Ishikawa (cell line): Measurements from ENCODE around the gene KDM2A.

Experiments used
- CEBPB ChIP-seq: IDR thresholded peaks from 2 replicates; pipeline ENCODE4 v1.6.1; 2012
- CREB1 ChIP-seq: IDR thresholded peaks from 2 replicates; pipeline ENCODE4 v1.6.1; 2012; ENCODE audit warnings: low read depth
- EGR1 ChIP-seq: IDR thresholded peaks from 2 replicates; pipeline ENCODE4 v1.6.1; 2012
- FOXM1 ChIP-seq: IDR thresholded peaks from 2 replicates; pipeline ENCODE4 v1.6.1; 2012; ENCODE audit warnings: low read depth, borderline replicate concordance
- RAD21 ChIP-seq: IDR thresholded peaks from 2 replicates; pipeline ENCODE4 v1.6.1; 2012; ENCODE audit warnings: low read depth
- TAF1 ChIP-seq: IDR thresholded peaks from 2 replicates; pipeline ENCODE4 v1.6.1; 2012; ENCODE audit warnings: low read depth, mild to moderate bottlenecking
- TCF12 ChIP-seq: IDR thresholded peaks from 2 replicates; pipeline ENCODE4 v1.6.1; 2012; ENCODE audit warnings: low read depth
- TEAD4 ChIP-seq: IDR thresholded peaks from 2 replicates; pipeline ENCODE4 v1.6.1; 2012
- ZBTB7A ChIP-seq: IDR thresholded peaks from 2 replicates; pipeline ENCODE4 v1.6.1; 2012; ENCODE audit warnings: low read depth
- TF ChIP-seq, protein P1 (sequence below): IDR thresholded peaks from 2 replicates; pipeline ENCODE4 v1.6.1; 2012; ENCODE audit warnings: low read depth, mild to moderate bottlenecking

DNA sequence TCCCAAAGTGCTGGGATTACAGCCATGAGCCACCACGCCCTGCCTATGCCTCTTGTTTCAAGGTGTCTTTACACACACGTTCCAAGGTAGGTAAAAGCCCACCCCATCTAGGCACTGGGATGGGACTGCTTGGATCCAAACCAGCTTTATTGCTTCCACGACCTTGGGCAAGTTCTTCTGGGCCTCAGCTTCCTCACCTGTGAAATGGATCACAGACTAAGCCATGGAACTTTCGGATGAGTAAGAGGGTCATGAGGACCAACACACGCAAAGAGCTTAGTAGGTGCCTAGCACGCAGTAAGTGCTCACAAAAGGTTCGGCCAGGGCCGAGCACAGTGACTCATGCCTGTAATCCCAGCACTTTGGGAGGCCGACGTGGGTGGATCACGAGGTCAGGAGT is 46.8 kb upstream of the KDM2A start:
- TF ChIP-seq, protein P1, sequence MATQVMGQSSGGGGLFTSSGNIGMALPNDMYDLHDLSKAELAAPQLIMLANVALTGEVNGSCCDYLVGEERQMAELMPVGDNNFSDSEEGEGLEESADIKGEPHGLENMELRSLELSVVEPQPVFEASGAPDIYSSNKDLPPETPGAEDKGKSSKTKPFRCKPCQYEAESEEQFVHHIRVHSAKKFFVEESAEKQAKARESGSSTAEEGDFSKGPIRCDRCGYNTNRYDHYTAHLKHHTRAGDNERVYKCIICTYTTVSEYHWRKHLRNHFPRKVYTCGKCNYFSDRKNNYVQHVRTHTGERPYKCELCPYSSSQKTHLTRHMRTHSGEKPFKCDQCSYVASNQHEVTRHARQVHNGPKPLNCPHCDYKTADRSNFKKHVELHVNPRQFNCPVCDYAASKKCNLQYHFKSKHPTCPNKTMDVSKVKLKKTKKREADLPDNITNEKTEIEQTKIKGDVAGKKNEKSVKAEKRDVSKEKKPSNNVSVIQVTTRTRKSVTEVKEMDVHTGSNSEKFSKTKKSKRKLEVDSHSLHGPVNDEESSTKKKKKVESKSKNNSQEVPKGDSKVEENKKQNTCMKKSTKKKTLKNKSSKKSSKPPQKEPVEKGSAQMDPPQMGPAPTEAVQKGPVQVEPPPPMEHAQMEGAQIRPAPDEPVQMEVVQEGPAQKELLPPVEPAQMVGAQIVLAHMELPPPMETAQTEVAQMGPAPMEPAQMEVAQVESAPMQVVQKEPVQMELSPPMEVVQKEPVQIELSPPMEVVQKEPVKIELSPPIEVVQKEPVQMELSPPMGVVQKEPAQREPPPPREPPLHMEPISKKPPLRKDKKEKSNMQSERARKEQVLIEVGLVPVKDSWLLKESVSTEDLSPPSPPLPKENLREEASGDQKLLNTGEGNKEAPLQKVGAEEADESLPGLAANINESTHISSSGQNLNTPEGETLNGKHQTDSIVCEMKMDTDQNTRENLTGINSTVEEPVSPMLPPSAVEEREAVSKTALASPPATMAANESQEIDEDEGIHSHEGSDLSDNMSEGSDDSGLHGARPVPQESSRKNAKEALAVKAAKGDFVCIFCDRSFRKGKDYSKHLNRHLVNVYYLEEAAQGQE: no peak
- TF ChIP-seq CEBPB: no peak
- TF ChIP-seq ZBTB7A: no peak
- no peak for TF ChIP-seq TCF12
- no peak for TF ChIP-seq TAF1
- TF ChIP-seq RAD21: no peak
- TF ChIP-seq FOXM1: no peak
- no peak for TF ChIP-seq TEAD4
- no peak for TF ChIP-seq CREB1
- TF ChIP-seq EGR1: no peak
